Measurements from ENCODE around the gene PTAR1. TPM values are rescaled to one million over a fixed set of nuclear protein-coding genes. Genes with fewer than 3 reads are reported as not detected.

The PTAR1 gene
- total RNA-seq, 1 donor from 2014 or later, result 59.7 TPM

- no peak for DNase-seq (ENCODE audit: low read depth)
- Histone ChIP-seq H3K4me3 (ENCODE audit: low read depth, low read length) (no peak overlapping the region), H3K36me3 (ENCODE audit: control insufficient read depth, insufficient read depth, low read length) (no peaks in the 10 kb centered on the region), H3K27me3 (ENCODE audit: control insufficient read depth, insufficient read depth, low read length) (no peaks in the 10 kb centered on the region)
- no peak for TF ChIP-seq CTCF (IDR thresholded peaks at IDR 0.05; ENCODE audit: insufficient read depth, low read length, poor library complexity, severe bottlenecking)
Measured at GRCh38 chr9:69697475-69697874, 62.3 kb downstream of the PTAR1 start.

GRCh38 chr9:69696802-69697201 is 63.0 kb downstream of the PTAR1 start:
- no peak overlapping the region for H3K4me3 ChIP-seq (ENCODE audit: low read depth, low read length)
- no peaks in the 10 kb centered on the region for H3K36me3 ChIP-seq (ENCODE audit: control insufficient read depth, insufficient read depth, low read length)
- DNase-seq (ENCODE audit: low read depth), result no peak
- TF ChIP-seq CTCF (IDR thresholded peaks at IDR 0.05; ENCODE audit: insufficient read depth, low read length, poor library complexity, severe bottlenecking), result no peak
- H3K27me3 ChIP-seq (ENCODE audit: control insufficient read depth, insufficient read depth, low read length), result no peaks in the 10 kb centered on the region

GRCh38 chr9:69689991-69690538 is 69.7 kb downstream of the PTAR1 start:
- no peak for TF ChIP-seq CTCF (IDR thresholded peaks at IDR 0.05; ENCODE audit: insufficient read depth, low read length, poor library complexity, severe bottlenecking)
- H3K4me3 ChIP-seq (ENCODE audit: low read depth, low read length), result no peak overlapping the region
- no peak for DNase-seq (ENCODE audit: low read depth)

GRCh38 chr9:69683927-69684326 is 75.9 kb downstream of the PTAR1 start:
- Histone ChIP-seq H3K4me3 (ENCODE audit: low read depth, low read length) (no peak overlapping the region), H3K36me3 (ENCODE audit: control insufficient read depth, insufficient read depth, low read length) (no peaks in the 10 kb centered on the region), H3K27me3 (ENCODE audit: control insufficient read depth, insufficient read depth, low read length) (no peaks in the 10 kb centered on the region)
- TF ChIP-seq CTCF (IDR thresholded peaks at IDR 0.05; ENCODE audit: insufficient read depth, low read length, poor library complexity, severe bottlenecking), result no peak
- no peak for DNase-seq (ENCODE audit: low read depth)

More at GRCh38 chr9:69689991-69690538, 69.7 kb downstream of the PTAR1 start:
- Histone ChIP-seq H3K27me3 (ENCODE audit: control insufficient read depth, insufficient read depth, low read length) (no peaks in the 10 kb centered on the region), H3K36me3 (ENCODE audit: control insufficient read depth, insufficient read depth, low read length) (no peaks in the 10 kb centered on the region)

GRCh38 chr9:69678843-69679538 is 80.8 kb downstream of the PTAR1 start:
- no peak for TF ChIP-seq CTCF (IDR thresholded peaks at IDR 0.05; ENCODE audit: insufficient read depth, low read length, poor library complexity, severe bottlenecking)
- Histone ChIP-seq H3K4me3 (ENCODE audit: low read depth, low read length) (no peak overlapping the region), H3K27me3 (ENCODE audit: control insufficient read depth, insufficient read depth, low read length) (no peaks in the 10 kb centered on the region), H3K36me3 (ENCODE audit: control insufficient read depth, insufficient read depth, low read length) (no peaks in the 10 kb centered on the region)
- DNase-seq (ENCODE audit: low read depth), result no peak

GRCh38 chr9:69677931-69678330 is 81.9 kb downstream of the PTAR1 start:
- Histone ChIP-seq H3K4me3 (ENCODE audit: low read depth, low read length) (no peak overlapping the region), H3K36me3 (ENCODE audit: control insufficient read depth, insufficient read depth, low read length) (no peaks in the 10 kb centered on the region), H3K27me3 (ENCODE audit: control insufficient read depth, insufficient read depth, low read length) (no peaks in the 10 kb centered on the region)
- TF ChIP-seq CTCF (IDR thresholded peaks at IDR 0.05; ENCODE audit: insufficient read depth, low read length, poor library complexity, severe bottlenecking), result no peak
- no peak for DNase-seq (ENCODE audit: low read depth)

Measured in kidney epithelial cell (primary cell).